GM12874 (cell line): ENCODE results near the gene HPS1.

Experiments used
- CTCF ChIP-seq: IDR thresholded peaks from 2 replicates; pipeline ENCODE4 v1.5.1; 2011; ENCODE audit warnings: low read depth, mild to moderate bottlenecking, control low read depth, low read length, moderate library complexity; ENCODE audit not compliant: insufficient read depth

HPS1 gene

GRCh38 chr10:98400482-98400881, 46.3 kb downstream of the HPS1 start:
- TF ChIP-seq CTCF = no peak

DNA sequence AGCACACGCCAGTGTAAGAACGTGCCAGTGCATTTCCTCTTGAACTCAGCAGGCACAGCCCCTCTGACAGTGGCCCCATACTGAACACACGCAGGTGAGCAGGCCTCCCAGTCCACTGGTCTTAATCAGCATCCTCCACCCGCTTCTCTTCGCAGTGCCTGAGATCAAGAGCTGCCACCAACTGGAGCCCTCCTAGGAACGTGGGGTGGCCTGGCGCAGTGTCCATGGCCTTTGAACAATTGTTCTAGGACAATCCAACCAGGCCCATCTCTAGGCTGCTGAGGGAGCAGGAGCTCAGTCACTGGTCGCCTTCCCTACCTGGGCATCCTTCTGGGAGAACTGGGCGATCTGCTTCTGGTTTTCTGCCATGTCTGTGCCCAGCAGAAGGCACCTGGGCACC, 47.0 kb downstream of the HPS1 start:
- TF ChIP-seq CTCF = no peak

DNA sequence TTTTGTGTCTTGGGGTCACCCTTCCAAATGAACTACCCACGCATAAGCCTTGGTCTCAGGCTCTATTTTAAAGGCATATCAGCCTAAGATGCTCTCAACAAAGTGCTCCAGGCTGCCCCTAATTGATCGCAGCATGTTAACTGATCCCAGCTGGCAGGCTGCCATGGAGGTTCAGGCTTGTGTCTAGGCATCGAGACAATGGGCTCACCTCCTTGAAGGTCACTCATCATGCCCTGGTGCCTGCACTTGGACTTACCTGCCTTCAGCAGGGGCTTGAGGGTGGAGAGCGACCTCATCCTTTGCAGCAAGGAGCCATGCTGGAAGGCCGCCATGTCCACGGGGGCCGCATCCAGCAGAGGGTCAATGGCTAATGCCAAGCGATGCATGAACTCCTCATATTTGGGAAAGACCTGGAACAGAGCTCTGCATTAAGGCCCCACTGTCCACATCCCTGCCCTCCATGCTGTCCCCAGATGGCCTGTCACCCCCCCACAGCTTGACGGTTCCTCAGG, 49.6 kb downstream of the HPS1 start:
- no peak for TF ChIP-seq CTCF

GRCh38 chr10:98396096-98397063, 50.4 kb downstream of the HPS1 start:
- TF ChIP-seq CTCF = no peak

GRCh38 chr10:98394851-98395440, 51.8 kb downstream of the HPS1 start:
- no peak for TF ChIP-seq CTCF

DNA sequence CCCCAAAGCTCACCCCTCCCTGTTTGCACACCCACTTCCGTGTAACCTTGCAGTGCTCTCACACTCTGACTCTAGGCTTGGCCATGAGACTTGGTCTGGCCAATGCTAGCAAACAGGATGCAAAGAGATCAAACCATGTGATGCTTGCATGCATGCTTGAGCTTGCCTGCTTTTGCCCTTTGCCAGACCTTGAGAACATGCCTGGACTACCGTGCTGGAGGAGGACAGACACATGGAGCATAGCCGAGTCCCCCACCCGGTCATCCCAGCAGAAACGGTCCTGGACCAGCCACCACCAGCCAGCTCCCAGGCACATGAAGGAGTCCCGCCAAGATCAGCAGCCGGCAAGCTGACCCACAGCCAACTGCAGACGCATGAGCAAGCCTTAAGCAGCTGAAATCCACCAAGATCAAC, 55.1 kb downstream of the HPS1 start:
- TF ChIP-seq CTCF = no peak

GRCh38 chr10:98391065-98391464, 55.7 kb downstream of the HPS1 start:
- no peak for TF ChIP-seq CTCF
